ENCODE measurements around the gene JAZF1.

JAZF1 gene

DNA sequence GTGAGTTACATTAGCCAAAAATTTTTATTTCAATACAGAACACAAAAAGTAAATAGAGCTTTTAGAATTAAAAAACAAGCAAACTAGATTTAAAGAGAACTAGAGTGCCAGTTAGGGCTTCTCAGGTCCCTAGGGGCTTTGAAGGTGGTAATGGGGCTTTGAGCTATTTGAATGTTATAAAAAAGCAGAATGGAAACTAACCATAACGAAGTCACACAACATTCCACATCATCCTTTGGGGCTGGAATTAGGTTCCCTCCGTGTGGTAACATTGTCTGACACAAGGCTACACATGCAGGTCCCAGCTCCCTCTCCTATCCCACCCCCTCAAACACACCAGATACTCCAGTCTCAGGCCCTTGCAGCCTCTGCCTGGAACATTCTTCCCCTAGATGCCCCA, 15.3 kb downstream of the JAZF1 start:
- peak; percentile 29 to 42 (median 39) for DNase-seq

DNA sequence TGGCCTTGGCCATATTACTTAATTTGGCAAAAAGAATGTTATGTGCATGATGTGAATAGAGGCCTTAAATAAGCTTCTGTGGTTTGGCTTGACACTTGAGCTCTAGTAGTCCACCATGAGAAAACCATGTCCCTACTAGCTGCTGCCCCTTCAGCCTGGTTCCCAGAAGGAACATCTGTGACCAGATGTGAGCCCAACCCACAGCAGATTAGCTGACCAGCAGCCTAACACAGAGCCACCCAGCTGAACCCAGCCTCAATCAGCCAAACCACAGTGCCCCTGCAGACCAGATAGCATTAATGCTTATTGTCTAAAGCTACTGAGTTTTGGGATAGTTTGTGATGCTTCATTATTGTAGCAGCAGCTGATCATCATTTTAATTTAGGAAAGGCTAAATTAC, 16.6 kb downstream of the JAZF1 start:
- no peak for DNase-seq

DNA sequence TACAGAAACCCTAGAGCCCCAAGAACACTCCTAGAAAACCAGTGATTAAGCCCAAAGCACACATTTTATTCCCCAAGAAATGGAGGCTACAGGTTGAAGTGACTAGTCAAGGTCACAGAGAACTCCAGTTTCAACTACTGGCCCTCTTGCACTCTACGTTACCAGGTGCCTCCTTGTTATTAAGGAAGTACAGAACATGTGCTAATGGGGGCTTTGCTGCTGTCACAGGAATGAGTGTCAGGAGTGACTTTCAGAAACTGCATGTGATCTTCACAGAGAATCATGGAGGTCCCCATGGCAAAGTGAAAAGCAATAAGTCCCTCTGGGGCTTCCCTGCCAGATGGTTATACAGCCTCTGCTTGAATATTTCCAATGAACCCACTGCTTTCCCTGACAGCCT, 19.3 kb downstream of the JAZF1 start:
- DNase-seq: no peak

DNA sequence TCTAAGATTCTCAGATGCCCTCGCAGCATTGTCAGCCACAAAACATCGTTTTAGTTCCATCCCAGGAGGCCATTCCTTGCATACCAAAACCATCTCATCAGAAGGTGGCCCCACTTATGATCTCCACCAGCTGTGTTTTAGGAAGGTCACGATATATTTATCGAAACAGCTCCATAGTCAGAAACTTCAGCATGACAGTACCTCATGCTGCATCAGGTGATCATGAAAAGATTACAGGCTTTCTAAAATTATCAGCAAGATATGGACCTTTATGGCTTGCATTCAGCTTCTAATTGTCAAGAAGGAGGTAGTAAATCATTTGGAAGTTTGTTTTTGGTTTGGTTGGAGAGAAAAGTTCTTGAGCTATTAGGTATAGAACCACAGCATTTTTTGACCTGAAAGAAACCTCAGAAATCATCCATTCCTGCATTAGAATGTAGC, 20.0 kb downstream of the JAZF1 start:
- no peak for DNase-seq

DNA sequence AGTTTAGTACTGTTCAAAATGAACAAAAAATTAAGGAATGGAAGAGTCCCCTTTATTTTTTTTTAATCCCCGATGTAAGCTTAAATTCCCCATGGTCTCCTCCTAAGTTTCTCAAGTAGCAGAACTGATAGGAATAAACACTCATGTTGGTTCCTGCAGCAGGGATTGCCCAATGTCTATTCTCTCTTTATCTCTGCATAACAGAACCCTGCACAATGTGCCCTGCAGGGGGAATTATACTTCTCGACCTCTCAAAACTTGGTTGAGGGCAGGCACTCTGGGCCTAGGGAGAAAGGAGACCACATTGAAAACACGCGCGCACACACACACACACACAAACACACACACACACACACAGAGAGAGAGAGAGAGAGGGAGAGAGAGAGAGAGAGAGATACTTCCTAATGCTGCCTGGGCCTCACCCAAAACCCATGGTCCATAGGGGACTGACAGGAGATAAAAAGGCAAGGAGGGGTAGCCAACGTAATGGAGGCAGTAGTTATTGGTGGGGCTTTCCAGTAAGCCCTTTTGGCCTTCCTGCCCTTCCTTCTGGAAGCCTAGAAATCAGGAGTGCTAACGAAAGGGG, 22.7 kb downstream of the JAZF1 start:
- DNase-seq: no peak

DNA sequence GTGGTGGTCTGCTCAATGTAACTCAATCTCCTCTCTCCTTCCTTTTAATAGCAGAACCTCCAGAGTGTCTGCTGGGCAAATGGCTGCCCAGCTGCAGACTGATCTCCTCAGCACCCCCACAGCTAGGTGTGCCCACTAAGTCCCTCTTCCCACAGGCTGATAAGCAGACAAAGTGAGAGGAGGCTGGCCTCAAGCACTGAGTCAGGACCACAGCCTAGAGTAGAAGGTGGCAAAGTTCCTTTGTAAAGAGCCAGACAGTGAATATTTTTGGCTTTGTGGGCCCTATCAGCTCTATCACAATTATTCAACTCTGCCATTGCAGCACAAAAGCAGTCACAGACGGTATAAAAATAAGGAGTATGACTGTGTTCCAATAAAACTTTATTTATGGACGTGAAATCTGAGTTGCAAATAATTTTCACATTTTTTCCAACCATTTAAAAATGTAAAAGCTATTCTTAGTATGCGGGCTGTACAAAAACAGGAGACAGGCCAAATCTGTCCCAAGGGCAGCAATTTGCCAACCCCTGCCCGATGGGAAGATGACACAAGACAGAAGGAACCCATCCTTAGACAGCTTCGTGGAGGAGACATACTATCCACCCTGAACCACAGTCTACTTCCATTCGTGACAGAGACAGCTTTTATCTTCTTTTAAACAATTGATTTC, 23.4 kb downstream of the JAZF1 start:
- no peak for DNase-seq

DNA sequence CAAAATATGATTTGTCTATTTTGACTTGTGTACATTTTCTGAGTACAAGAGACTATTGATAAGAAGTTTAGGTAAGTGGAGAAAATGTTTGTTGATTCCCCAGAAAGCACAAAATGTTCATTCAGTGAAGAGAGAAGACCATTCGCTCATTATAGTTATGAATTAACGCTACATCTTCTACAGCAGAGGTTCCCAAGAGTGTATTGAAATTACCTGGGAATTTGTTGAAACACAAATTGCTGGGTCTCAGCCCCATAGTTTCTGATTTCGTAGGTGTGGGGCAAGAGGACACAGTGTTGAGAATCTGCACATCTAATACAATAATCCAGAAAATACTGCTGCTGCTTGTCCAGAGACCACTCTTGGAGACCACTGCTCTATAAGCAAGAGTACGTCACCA, 24.2 kb downstream of the JAZF1 start:
- DNase-seq: no peak

DNA sequence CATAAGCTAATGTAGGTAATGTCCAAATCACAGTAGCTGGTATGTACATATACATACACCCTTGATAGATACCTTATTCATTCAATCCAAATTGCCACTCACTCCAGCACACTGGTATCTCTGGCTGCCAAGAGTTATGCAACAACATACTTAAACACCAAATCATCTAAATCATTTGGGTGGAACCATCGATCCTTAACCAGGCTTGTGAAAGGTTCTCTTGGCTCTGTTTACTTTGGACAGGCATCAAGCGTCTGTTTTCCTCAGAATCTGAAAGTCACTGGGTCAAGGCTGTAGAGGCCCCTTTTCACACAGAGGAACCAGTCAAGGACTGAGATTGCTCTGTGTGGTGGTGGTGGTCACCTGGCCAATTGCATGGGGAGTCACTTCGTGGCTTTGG, 24.6 kb downstream of the JAZF1 start:
- DNase-seq: no peak

DNA sequence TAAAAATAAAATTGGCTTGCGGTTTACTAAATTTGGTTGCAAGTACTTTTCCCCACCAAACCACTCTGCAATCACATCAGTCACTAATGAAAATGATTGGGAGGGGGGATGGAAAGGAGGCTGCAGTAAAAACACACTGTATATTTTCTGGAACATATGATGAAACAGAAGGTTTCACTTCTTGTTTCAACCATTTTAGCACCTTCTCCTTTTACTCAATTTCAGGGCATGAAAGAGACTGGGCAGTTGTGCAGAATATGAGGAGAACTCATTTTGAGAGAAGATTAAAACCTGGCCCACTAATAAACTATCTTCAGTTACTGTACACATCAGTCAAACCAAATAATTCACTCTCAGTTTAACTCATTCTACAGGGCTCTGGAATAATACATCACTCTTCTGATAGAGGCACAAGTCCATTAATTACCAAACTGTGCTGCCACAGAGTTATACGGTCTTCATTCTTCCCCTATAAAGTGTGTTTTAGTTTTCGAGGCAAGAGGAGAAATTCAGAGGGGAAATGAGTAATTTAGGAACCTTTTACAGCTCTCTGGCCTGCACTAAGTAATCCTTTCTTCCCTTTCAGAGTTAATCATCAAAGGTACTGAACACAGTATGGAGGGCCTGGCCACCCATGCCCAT, 25.5 kb downstream of the JAZF1 start:
- peak; percentile 61 to 81 (median 76) for DNase-seq

DNA sequence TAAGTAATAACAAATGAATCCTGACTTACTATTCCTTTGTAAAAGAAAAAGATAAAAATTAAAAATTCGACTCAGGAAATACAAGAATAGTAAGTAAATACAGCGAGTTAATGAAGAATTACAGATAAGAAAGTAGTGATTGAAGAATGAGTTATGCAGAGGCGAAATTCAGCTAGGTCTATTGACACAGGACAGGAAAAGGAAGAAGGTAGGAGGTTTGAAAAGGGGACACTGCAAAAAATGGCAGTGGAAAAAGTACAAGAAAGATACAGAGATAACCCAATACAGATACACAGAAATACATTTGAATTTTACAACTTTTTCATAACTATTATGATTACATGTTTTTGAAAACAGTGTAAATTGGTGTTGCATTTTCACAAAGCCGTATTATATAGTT, 28.0 kb downstream of the JAZF1 start:
- no peak for DNase-seq

DNA sequence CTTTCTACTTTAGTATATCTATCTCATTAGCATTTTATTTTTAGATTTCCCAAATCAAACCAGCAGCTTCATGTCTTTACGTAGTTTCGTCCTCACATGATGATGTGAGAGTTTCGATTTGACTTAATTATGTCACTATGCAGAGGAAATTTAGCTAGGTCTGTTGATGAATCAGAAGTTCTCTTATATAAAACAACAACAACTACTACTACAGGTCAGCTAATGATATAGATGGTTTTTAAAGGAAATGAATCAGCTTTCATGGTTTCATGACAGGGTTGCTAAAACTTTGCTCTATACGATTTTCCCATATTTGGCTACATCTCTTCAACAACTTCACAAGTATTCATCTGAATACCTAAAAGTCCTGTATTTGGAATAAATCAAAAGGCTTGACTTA, 28.6 kb downstream of the JAZF1 start:
- DNase-seq: peak; percentile 66 to 95 (median 90)

DNA sequence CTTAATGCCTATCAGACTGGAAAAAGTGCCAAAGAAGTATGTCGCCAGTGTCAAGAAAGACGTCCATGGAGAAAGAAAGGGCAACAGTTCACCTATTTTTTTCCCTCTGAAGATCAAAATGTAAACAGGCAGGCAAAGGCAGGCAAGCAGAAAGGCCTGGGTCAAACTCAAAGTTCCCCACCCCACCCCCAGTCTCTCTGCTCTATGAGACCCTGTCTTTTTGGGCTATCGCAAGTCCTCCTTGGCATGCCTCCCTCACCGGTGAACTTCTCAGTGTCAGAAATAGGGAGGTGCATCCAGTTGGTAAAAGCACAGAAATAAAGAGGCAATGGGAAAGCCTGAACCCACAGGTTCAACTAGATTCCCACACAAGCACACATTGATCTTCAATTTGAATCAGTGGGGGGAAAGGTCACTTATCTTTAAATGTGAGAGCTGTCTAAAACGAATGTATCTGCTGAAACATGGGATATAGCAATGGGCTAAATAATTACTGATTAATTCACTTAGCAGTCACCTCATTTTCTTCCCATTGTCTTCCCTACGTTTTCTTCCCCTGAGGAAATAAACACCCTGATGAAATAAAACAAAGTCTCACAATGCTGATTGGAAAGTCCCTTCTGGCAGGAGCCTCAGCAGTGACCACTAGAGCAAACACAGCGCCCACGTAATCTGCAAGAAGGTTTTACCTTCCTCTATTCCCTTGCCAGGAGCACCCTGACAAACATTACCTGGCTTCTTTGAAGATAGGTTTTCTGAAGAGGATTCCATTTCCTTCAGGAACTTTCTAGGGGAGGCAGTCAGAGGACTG, 31.1 kb downstream of the JAZF1 start:
- DNase-seq: peak in 2 of 3 donors; percentile 49 to 59

DNA sequence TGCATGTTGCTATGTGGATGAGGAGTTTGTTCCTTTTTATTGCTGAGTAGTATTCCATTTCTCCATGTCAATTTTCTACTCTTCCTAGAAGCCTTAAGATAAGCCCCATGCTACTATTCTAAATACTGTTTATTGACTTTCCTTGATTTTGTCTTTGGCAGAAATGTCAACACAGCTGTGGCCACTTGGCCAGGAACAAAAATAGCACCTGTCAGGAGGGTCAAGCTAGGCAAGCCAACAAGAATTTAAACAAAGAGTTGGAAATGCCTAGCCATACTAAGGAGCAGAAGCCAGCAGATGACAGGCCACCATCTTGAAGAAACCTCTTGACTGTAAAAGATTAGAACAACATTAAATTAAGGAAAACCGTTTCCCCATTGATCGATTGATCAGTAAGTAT, 34.7 kb downstream of the JAZF1 start:
- no peak for DNase-seq

DNA sequence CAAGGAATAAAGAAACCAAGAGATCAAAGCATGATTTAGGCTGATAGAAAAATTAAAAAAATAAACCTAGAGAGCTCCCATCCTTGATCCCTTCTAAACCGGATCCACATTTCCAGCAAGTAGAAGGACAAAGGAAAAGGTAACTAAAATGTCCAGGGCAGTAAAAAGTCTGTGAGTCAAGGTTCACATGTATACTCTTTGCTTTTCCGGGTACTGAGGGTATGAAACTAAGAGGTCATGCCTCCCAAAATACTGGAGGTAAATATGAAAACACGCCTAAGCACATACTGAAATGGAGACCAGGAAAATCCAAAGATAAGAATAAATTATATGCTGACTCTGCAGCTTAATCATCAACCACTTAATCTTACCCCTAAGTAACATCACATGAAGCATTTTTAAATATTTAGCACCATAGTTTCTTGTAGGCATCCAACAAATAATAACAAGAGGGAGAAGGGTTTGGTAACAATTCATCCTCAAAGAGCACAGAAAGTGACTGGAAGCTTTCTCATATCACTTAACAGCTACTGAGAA, 35.4 kb downstream of the JAZF1 start:
- no peak for DNase-seq

DNA sequence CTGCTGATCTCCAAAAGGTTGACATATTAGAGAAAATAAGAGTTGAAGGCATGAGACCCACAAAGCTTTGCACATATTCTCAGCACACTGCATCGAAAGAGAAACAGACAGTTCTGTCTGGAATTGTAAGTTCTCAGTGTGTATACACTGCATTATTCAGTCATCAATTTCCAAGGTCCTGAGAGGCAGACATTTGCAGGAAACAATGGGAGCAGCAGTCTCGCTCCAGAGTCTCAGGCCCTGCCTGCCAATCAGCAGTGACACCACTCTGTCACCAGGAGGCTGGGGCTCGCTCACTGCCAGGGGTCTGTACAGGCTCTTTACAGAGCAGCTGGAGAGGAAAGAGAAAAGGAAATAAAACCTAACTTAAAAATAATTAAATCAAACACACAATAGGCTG, 36.3 kb downstream of the JAZF1 start:
- no peak for DNase-seq

DNA sequence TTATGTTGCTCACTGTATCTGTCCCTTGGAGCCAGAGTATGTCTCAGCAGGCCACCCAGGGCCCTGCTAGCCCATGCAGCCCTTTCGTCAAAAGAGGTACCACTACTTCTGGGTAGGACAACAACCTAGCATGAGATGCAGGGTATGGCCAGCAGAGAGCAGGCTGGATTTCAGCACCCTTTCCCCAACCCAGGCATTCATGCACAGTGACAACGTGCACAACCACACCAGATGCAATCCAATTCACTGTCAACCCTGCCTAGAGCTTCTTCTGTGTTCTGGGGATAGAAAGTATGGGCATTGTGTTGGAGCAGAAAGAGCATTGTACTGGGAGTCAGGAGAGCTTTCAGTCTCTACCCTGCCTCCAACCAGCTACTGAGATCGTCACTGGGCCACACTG, 37.9 kb downstream of the JAZF1 start:
- peak in 1 of 3 donors; percentile 14 for DNase-seq

DNA sequence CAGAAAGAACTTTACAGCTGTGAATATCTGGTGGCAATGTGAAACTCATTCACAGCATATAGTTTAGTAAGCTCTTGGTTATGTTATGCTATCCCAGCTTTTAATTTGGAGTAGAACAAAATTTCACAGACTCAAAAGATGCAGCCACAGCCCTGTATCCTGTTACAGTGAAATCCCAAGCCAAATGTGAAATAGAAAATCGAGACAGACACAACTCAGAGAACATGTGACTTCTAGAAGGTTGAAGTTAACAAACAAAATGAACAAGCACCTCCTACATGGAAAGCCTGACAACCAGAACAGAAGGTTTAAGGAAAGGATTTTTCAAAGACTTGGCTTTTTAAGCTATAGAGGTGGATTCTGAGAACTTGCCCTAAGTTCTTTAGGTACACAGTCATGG, 39.6 kb downstream of the JAZF1 start:
- peak in 1 of 3 donors; percentile 22 for DNase-seq

DNA sequence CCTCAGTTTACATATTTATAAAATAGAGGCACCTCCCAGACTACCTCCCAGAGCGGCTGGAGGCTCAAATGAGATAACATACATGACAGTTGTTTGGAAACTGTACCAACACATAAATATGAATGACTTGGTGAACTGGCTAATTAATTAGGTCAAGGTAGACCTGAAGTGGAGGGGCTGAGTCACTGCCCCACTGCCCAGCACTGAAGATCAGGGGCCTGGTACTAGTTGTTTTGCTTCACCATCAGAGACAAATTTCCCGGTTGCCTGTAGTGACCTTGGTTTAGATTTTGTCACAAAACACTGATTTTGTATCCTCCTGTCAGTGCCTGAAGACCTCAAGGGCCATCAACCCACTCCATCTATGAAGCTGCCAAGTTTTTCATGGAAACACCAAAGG, 41.8 kb downstream of the JAZF1 start:
- no peak for DNase-seq

DNA sequence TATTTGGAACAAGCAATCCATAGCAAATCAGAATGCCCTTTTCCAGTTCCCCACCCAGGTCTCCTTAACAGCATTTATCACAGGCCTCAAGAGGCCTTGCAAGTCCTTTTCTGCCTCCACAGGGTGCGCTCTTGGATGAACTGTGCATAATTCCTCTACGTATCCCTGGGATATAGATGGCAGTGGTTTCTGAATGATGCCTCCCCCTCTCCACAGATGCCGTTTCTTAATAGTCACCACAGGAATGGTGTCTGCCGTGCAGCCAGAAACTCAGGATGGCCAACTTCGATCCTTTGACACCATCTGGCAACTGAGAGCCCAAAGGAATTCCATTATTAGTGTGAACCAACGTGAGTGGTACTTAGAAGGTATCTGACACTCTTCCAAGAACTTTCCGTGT, 43.1 kb downstream of the JAZF1 start:
- no peak for DNase-seq

DNA sequence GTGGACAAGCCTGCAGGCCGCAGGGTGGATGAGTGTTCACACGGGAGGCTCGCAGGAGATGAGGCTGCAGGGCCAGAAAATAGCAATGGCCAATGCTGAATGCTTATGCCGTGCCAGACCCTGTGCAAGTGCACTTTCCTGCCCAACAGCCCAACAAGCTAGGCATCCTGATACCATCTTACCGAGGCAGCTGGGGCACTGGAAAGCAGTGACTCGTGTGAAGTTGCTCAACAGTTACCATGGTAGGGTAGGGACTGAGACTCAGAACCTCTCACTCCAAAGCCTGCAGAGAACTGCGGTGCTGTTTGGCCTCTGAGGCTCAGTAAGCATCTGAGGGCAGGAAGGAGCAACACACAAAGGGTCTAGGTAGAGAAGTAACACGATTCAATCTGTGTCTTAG, 43.7 kb downstream of the JAZF1 start:
- DNase-seq: no peak

DNA sequence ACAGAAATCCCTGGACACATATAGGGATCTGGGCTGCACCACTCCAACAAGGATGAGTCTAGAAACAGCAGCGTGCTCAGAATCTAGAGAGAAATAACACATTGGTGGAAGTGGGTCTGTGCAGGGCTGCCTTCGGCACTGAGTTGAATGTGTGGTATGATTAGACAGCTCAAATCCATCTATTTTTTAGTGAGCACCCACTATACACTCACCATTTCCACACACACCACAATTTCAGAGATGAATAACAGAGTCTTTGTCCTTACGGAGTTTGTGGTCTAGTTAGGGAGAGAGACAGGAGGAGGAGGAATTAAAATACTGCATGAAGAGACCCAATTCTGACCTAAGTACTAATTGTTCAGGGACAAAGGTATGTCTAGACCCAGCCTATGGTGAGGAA, 44.2 kb downstream of the JAZF1 start:
- DNase-seq: no peak

DNA sequence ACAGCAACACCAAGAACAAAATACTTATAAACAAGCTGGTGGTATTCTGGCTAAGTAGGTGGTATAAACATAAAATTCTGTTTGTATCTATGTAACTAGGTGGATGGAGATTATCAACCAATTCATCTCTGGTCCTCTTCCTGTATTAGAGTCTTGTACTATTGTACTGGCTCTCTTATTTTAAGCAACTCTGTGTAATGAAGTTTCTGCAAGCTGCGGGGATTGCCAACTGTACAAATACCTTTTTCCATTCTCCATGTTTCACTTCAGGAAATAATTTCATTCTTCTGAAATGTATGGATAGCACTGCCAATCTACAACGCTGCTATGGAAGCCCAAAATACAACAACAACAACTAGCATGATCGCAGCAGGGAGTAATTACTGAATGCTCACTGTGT, 44.8 kb downstream of the JAZF1 start:
- no peak for DNase-seq

DNA sequence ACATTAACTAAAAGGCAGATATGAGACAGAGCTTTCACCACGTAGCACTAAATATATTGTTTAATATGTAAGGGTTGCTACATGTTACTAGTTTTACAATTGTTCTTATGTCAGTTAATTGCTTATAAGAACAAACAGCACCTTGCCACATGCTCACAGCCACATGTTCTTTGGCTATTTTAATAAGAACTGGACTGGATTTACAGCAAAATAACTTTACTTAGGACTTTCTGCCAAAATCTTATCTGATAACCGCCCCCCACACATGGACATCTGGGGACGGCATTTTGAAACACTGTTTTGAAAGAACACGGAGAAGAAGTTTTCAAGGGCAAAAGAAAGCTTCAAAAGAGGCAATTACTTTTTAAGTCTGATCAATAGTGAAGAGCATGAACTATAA, 45.3 kb downstream of the JAZF1 start:
- DNase-seq: no peak
